HEK293 (cell line): ENCODE results near the gene PPDPF.
A peak's percentile ranks its signal among the peaks of the same experiment; 100 is the strongest.

Experiments used
- CTCF ChIA-PET: fragments of 350-600 bp; formaldehyde crosslinking; extraction: SDS; loops from one replicate; lab custom pipeline; 2021; ENCODE audit warnings: antibody characterized with exemption; lab: Yijun Ruan, JAX
- POLR2A ChIA-PET: fragments of 300-600 bp; formaldehyde crosslinking; extraction: SDS; loops from one replicate; lab custom pipeline; 2020; ENCODE audit warnings: antibody characterized with exemption, inconsistent platforms; lab: Yijun Ruan, JAX
- H3K27ac ChIP-seq: fragments of 200-500 bp; sonication (Bioruptor generic); 2 replicates; pipeline ENCODE4 v1.5.1; 2014; ENCODE audit warnings: low read depth, low read length, control low read depth, inconsistent platforms; ENCODE audit errors: extremely low read depth
- H3K36me3 ChIP-seq, 2 experiments: fragments of 200-500 bp in 1 of 2; sonication (Bioruptor generic) in 1 of 2; 1 replicate in 1 of 2; 2 replicates in 1 of 2; pipeline ENCODE4 v1.5.1; 2014 to 2017; ENCODE audit warnings: inconsistent platforms in 2 of 2, low read length in 2 of 2; ENCODE audit not compliant: control insufficient read depth in 2 of 2, insufficient read depth in 1 of 2
- H3K4me1 ChIP-seq: fragments of 200-500 bp; sonication (Bioruptor generic); 2 replicates; pipeline ENCODE4 v1.5.1; 2014; ENCODE audit warnings: mild to moderate bottlenecking, low read length, inconsistent platforms; ENCODE audit not compliant: control insufficient read depth, insufficient read depth
- H3K4me3 ChIP-seq: 2 replicates; pipeline ENCODE4 v1.5.1; 2011; ENCODE audit warnings: low read depth, mild to moderate bottlenecking, control low read depth, low read length, moderate library complexity
- H3K9me3 ChIP-seq: fragments of 200-500 bp; sonication (Bioruptor generic); 2 replicates; pipeline ENCODE4 v1.5.1; 2014; ENCODE audit warnings: low read depth, low read length, inconsistent platforms; ENCODE audit not compliant: control insufficient read depth, insufficient read depth
- GLI4 ChIP-seq: fragments of 450-650 bp; formaldehyde crosslinking; IDR thresholded peaks from 2 replicates; pipeline ENCODE4 v1.5.1; 2016; ENCODE audit warnings: missing biosample characterization, missing genetic modification characterization
- KLF1 ChIP-seq: fragments of 450-650 bp; formaldehyde crosslinking; IDR thresholded peaks from 2 replicates; pipeline ENCODE4 v1.5.1; 2016; ENCODE audit warnings: missing biosample characterization, missing genetic modification characterization
- KLF8 ChIP-seq: fragments of 450-650 bp; formaldehyde crosslinking; IDR thresholded peaks from 2 replicates; pipeline ENCODE4 v1.5.1; 2016; ENCODE audit warnings: missing biosample characterization, missing genetic modification characterization
- SCRT2 ChIP-seq: fragments of 450-650 bp; formaldehyde crosslinking; IDR thresholded peaks from 2 replicates; pipeline ENCODE4 v1.5.1; 2016; ENCODE audit warnings: missing biosample characterization, missing genetic modification characterization
- SP2 ChIP-seq: fragments of 450-650 bp; formaldehyde crosslinking; IDR thresholded peaks from 2 replicates; pipeline ENCODE4 v1.5.1; 2016; ENCODE audit warnings: missing biosample characterization, missing genetic modification characterization
- SP3 ChIP-seq: fragments of 450-650 bp; formaldehyde crosslinking; IDR thresholded peaks from 2 replicates; pipeline ENCODE4 v1.5.1; 2016; ENCODE audit warnings: missing biosample characterization, missing genetic modification characterization
- ZNF175 ChIP-seq: fragments of 450-650 bp; formaldehyde crosslinking; IDR thresholded peaks from 2 replicates; pipeline ENCODE4 v1.5.1; 2016; ENCODE audit warnings: missing biosample characterization, missing genetic modification characterization
- ZNF202 ChIP-seq: fragments of 450-650 bp; formaldehyde crosslinking; IDR thresholded peaks from 2 replicates; pipeline ENCODE4 v1.5.1; 2016; ENCODE audit warnings: missing biosample characterization, missing genetic modification characterization, borderline replicate concordance
- ZNF23 ChIP-seq: fragments of 450-650 bp; formaldehyde crosslinking; IDR thresholded peaks from 2 replicates; pipeline ENCODE4 v1.5.1; 2016; ENCODE audit warnings: missing biosample characterization, missing genetic modification characterization, borderline replicate concordance
- ZNF585B ChIP-seq: fragments of 450-650 bp; formaldehyde crosslinking; IDR thresholded peaks from 2 replicates; pipeline ENCODE4 v1.5.1; 2016; ENCODE audit warnings: missing biosample characterization, missing genetic modification characterization
- ZNF600 ChIP-seq: fragments of 450-650 bp; formaldehyde crosslinking; IDR thresholded peaks from 2 replicates; pipeline ENCODE4 v1.5.1; 2016; ENCODE audit warnings: missing biosample characterization, missing genetic modification characterization
- ZNF629 ChIP-seq: fragments of 450-650 bp; formaldehyde crosslinking; IDR thresholded peaks from 2 replicates; pipeline ENCODE4 v1.5.1; 2017; ENCODE audit warnings: missing biosample characterization, missing genetic modification characterization
- ZNF785 ChIP-seq: fragments of 450-650 bp; formaldehyde crosslinking; IDR thresholded peaks from 2 replicates; pipeline ENCODE4 v1.5.1; 2016; ENCODE audit warnings: missing biosample characterization, missing genetic modification characterization
- ZSCAN23 ChIP-seq: fragments of 450-650 bp; formaldehyde crosslinking; IDR thresholded peaks from 2 replicates; pipeline ENCODE4 v1.5.1; 2016; ENCODE audit warnings: missing biosample characterization, missing genetic modification characterization
- TF ChIP-seq, protein P1 (sequence below): fragments of 450-650 bp; formaldehyde crosslinking; IDR thresholded peaks from 2 replicates; pipeline ENCODE4 v1.5.1; 2016; ENCODE audit warnings: missing biosample characterization, missing genetic modification characterization
- TF ChIP-seq, protein P2 (sequence below): fragments of 450-650 bp; formaldehyde crosslinking; IDR thresholded peaks from 2 replicates; pipeline ENCODE4 v1.5.1; 2016; ENCODE audit warnings: missing biosample characterization, missing genetic modification characterization, low read depth
- TF ChIP-seq, protein P3 (sequence below): fragments of 450-650 bp; formaldehyde crosslinking; IDR thresholded peaks from 2 replicates; pipeline ENCODE4 v1.5.1; 2016; ENCODE audit warnings: missing biosample characterization, missing genetic modification characterization
- TF ChIP-seq, protein P4 (sequence below): fragments of 450-650 bp; formaldehyde crosslinking; IDR thresholded peaks from 2 replicates; pipeline ENCODE4 v1.5.1; 2016; ENCODE audit warnings: missing biosample characterization, missing genetic modification characterization

PPDPF gene

DNA sequence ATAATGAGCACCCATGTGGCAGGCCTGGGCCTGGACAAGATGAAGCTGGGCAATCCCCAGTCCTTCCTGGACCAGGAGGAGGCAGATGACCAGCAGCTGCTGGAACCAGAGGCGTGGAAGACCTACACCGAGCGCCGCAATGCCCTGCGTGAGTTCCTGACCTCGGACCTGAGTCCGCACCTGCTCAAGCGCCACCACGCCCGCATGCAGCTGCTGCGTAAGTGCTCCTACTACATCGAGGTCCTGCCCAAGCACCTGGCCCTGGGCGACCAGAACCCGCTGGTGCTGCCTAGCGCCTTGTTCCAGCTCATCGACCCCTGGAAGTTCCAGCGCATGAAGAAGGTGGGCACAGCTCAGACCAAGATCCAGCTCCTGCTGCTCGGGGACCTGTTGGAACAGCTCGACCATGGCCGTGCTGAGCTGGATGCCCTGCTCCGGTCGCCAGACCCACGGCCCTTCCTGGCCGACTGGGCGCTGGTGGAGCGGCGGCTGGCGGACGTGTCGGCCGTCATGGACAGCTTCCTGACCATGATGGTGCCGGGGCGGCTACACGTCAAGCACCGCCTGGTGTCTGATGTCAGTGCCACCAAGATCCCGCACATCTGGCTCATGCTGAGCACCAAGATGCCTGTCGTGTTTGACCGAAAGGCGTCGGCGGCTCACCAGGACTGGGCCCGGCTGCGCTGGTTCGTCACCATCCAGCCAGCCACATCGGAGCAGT is 35.3 kb downstream of the PPDPF start:
- no peak overlapping the region for H3K4me3 ChIP-seq
- no peaks in the 10 kb centered on the region for H3K9me3 ChIP-seq
- H3K36me3 ChIP-seq: peaks cover 0 to 12% of the 10 kb centered on the region in 2 experiments; a peak in 1 of 3 replicates
- TF ChIP-seq SCRT2 (tag by site-specific recombination): peak; percentile 55
- TF ChIP-seq KLF1 (tag by site-specific recombination): 0 out of 2 replicates have a peak, but pooled peaks have one; percentile 15
- TF ChIP-seq, protein P1, sequence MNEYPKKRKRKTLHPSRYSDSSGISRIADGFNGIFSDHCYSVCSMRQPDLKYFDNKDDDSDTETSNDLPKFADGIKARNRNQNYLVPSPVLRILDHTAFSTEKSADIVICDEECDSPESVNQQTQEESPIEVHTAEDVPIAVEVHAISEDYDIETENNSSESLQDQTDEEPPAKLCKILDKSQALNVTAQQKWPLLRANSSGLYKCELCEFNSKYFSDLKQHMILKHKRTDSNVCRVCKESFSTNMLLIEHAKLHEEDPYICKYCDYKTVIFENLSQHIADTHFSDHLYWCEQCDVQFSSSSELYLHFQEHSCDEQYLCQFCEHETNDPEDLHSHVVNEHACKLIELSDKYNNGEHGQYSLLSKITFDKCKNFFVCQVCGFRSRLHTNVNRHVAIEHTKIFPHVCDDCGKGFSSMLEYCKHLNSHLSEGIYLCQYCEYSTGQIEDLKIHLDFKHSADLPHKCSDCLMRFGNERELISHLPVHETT: no peak
- H3K27ac ChIP-seq: no peak overlapping the region
- ChIA-PET POLR2A (no interaction called here), CTCF (no interaction called here)
- 0 out of 2 replicates have a peak, but pooled peaks cover 2% of the 10 kb centered on the region for H3K4me1 ChIP-seq

DNA sequence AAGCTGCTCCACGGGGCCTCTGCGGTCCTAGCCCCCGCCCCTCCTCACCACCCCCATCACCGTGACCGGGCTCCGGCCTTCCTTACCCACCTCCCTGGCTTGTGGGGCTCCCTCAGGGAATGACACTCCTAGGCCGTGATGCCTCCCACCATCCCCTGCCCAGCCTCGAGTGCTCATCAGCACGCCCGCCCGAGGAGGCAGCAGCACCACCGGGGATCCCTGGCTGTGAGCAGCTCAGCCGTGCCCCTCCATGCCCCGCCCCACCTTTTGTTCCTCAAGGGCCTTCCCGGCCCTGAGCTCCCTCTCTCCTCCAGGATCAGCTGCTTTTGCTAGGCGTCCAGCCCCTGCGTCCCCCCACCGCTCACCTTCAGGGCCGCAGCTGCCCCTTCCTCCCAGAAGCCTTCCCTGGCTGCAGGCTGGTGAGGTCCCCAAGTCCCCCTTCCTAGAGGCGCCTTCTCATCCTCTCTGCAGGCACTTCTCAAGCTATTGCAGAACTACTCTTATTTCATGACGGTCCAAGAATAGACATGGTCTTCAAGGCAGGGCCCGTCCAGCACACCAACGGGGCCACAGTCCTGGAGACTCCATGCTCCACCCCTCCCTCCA is 36.4 kb downstream of the PPDPF start:
- Histone ChIP-seq H3K4me1 (0 out of 2 replicates have a peak, but pooled peaks cover 2% of the 10 kb centered on the region), H3K4me3 (no peak overlapping the region), H3K9me3 (no peaks in the 10 kb centered on the region), H3K36me3 (peaks cover 0 to 18% of the 10 kb centered on the region in 2 experiments; a peak in 1 of 3 replicates), H3K27ac (no peak overlapping the region)
- ChIA-PET POLR2A (no interaction called here), CTCF (no interaction called here)
- TF ChIP-seq, protein P2, sequence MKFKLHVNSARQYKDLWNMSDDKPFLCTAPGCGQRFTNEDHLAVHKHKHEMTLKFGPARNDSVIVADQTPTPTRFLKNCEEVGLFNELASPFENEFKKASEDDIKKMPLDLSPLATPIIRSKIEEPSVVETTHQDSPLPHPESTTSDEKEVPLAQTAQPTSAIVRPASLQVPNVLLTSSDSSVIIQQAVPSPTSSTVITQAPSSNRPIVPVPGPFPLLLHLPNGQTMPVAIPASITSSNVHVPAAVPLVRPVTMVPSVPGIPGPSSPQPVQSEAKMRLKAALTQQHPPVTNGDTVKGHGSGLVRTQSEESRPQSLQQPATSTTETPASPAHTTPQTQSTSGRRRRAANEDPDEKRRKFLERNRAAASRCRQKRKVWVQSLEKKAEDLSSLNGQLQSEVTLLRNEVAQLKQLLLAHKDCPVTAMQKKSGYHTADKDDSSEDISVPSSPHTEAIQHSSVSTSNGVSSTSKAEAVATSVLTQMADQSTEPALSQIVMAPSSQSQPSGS (tag by site-specific recombination): no peak
- TF ChIP-seq KLF8 (peak; percentile 21; the same call in 1 of the 2 replicates), KLF1 (tag by site-specific recombination) (peak; percentile 36), ZNF585B (tag by site-specific recombination) (no peak), ZNF175 (tag by site-specific recombination) (no peak), ZNF629 (tag by site-specific recombination) (no peak), ZSCAN23 (tag by site-specific recombination) (no peak), ZNF202 (tag by site-specific recombination) (no peak), ZNF785 (tag by site-specific recombination) (no peak), SP2 (tag by site-specific recombination) (peak; percentile 36), ZNF600 (tag by site-specific recombination) (0 out of 2 replicates have a peak, but pooled peaks have one; percentile 35)
- TF ChIP-seq, protein P3, sequence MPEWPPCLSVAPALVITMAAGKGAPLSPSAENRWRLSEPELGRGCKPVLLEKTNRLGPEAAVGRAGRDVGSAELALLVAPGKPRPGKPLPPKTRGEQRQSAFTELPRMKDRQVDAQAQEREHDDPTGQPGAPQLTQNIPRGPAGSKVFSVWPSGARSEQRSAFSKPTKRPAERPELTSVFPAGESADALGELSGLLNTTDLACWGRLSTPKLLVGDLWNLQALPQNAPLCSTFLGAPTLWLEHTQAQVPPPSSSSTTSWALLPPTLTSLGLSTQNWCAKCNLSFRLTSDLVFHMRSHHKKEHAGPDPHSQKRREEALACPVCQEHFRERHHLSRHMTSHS: no peak
- TF ChIP-seq, protein P4, sequence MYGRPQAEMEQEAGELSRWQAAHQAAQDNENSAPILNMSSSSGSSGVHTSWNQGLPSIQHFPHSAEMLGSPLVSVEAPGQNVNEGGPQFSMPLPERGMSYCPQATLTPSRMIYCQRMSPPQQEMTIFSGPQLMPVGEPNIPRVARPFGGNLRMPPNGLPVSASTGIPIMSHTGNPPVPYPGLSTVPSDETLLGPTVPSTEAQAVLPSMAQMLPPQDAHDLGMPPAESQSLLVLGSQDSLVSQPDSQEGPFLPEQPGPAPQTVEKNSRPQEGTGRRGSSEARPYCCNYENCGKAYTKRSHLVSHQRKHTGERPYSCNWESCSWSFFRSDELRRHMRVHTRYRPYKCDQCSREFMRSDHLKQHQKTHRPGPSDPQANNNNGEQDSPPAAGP (tag by site-specific recombination): no peak

DNA sequence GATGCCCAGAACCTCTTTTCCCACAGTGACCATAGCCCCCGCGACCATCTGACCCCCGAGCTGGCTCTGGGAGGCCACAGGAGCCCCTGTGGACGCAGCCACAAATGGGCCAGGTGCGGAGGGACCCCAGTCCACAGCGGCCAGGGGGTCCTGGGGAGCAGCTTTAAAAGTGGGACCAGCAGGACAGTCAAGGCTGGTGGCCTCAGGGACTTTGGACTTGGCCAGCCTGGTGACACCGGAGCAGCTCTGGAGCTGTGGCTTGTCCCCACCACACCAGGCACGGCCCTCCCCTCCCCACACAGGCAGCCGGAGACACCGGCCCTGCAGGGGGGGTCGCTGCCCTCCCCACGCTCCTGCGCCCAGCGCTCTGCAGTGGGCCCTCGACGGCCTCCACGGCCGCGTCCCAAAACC is 36.9 kb downstream of the PPDPF start:
- CTCF ChIA-PET: no interaction called here
- no peak overlapping the region for H3K4me3 ChIP-seq
- POLR2A ChIA-PET: no interaction called here

More for the DNA sequence above, 36.9 kb downstream of the PPDPF start:
- H3K4me1 ChIP-seq: 0 out of 2 replicates have a peak, but pooled peaks cover 2% of the 10 kb centered on the region
- H3K36me3 ChIP-seq: peaks cover 0 to 18% of the 10 kb centered on the region in 2 experiments; a peak in 1 of 3 replicates
- H3K9me3 ChIP-seq: no peaks in the 10 kb centered on the region
- H3K27ac ChIP-seq: no peak overlapping the region
- TF ChIP-seq ZNF23 (tag by site-specific recombination): no peak
- no peak for TF ChIP-seq GLI4
- TF ChIP-seq SP3 (tag by site-specific recombination): no peak
